Lung (tissue), 12 donors: ENCODE results near the gene TMEM109. TPM values are rescaled to one million over a fixed set of nuclear protein-coding genes. Genes with fewer than 3 reads are reported as not detected.

Source experiments
- ATAC-seq: fragments of 200-7000 bp; cut with Tn5 transposase; one replicate; pipeline ENCODE4 v1.9.1; 2020; ENCODE audit warnings: moderate number of reproducible peaks; ENCODE audit not compliant: insufficient read depth, low FRiP score
- DNase-seq, 3 donors: peaks; one replicate each; pipeline ENCODE4 v3.0.0-alpha.2; 2013 to 2017
- H3K27ac ChIP-seq, 2 donors: one replicate each; pipeline ENCODE4 v1.5.1; 2013; ENCODE audit warnings: mild to moderate bottlenecking in 2 of 2, moderate library complexity in 2 of 2, control low read depth in 1 of 2, inconsistent platforms in 1 of 2, low read depth in 1 of 2, low read length in 1 of 2
- H3K27me3 ChIP-seq, 3 donors: one replicate each; pipeline ENCODE4 v1.5.1; 2013; ENCODE audit warnings: low read length in 2 of 3; ENCODE audit not compliant: control insufficient read depth in 3 of 3, insufficient read depth in 3 of 3
- H3K36me3 ChIP-seq, 4 donors: one replicate each; pipeline ENCODE4 v1.5.1; 2013; ENCODE audit warnings: low read length in 4 of 4, mild to moderate bottlenecking in 1 of 4, moderate library complexity in 1 of 4; ENCODE audit not compliant: control insufficient read depth in 4 of 4, insufficient read depth in 4 of 4
- H3K4me1 ChIP-seq, 5 donors: one replicate each; pipeline ENCODE4 v1.5.1; 2013; ENCODE audit warnings: low read length in 5 of 5, mild to moderate bottlenecking in 2 of 5, moderate library complexity in 1 of 5; ENCODE audit not compliant: control insufficient read depth in 5 of 5, insufficient read depth in 5 of 5
- H3K4me3 ChIP-seq: one replicate; pipeline ENCODE4 v1.5.1; 2013; ENCODE audit warnings: mild to moderate bottlenecking, control low read depth, moderate library complexity
- H3K9ac ChIP-seq, 2 donors: one replicate each; pipeline ENCODE4 v1.5.1; 2013; ENCODE audit warnings: low read length in 2 of 2, control low read depth in 1 of 2; ENCODE audit not compliant: insufficient read depth in 1 of 2
- H3K9me3 ChIP-seq, 4 donors: one replicate each; pipeline ENCODE4 v1.5.1; 2013; ENCODE audit warnings: low read length in 3 of 4, mild to moderate bottlenecking in 1 of 4, moderate library complexity in 1 of 4; ENCODE audit not compliant: control insufficient read depth in 4 of 4, insufficient read depth in 3 of 4
- CTCF ChIP-seq: IDR thresholded peaks from 2 replicates; pipeline ENCODE4 v1.5.1; 2012; ENCODE audit warnings: mild to moderate bottlenecking; ENCODE audit errors: control extremely low read depth, extremely low read depth
- WGBS, 2 donors: extraction: QIAGEN DNeasy Blood & Tissue Kit; methylation state at CpG; one replicate each; pipeline ENCODE4 v1.1.7; 2013; 5-methylcytosine and 5-hydroxymethylcytosine counted together
- polyA plus RNA-seq, 2 donors: library from polyadenylated mRNA; stranded (reverse); fragments of 200-250 nt; gene quantifications; one replicate each; pipeline ENCODE4 v1.2.1, GENCODE V29; 2013
- total RNA-seq, 2 donors: library from RNA; depleted of rRNA in 1 of 2; stranded (reverse); fragments of >200 nt in 1 of 2; gene quantifications; one replicate each; pipeline ENCODE4 v1.2.1, GENCODE V29; 2014 to 2021
- donor health status: control.
- donor health status: control.
- donor health status: Bipolar disorder and iron deficiency.
- donor health status: healthy.
- donor health status: DM: yes; HTN: yes; CAD: no.

The TMEM109 gene
- total and polyA plus RNA-seq, 4 donors = 69.2 to 128 (median 99.3) TPM

- Histone ChIP-seq H3K9me3 (peaks cover 0 to 1% (median 0%) of the 10 kb centered on the region in 4 donors), H3K27ac (no peak within 1 kb of the TSS), H3K4me1 (peaks cover 0 to 8% (median under 1%) of the 10 kb centered on the region in 5 donors), H3K9ac (no peak within 1 kb of the TSS), H3K36me3 (no peaks in the 10 kb centered on the region), H3K4me3 (no peak within 1 kb of the TSS), H3K27me3 (no peaks in the 10 kb centered on the region)
- ATAC-seq = no peak
- 77 to 82% methylated on average over 13 of the region's 13 CpGs for WGBS, 2 donors
- no peak for DNase-seq
- no peak for TF ChIP-seq CTCF
These were observed 46.8 kb upstream of the TMEM109 start, which contains the start of gene ZP1 for GRCh38 chr11:60866911-60867870. TSS of gene ZP1 (plus strand) at chr11:60867542. CDS start at chr11:60867562, 20 bp downstream.

- no peak overlapping the region for H3K4me3 ChIP-seq
- H3K27ac ChIP-seq = no peak overlapping the region
- peaks cover 0 to 10% (median 3%) of the 10 kb centered on the region in 5 donors for H3K4me1 ChIP-seq
- WGBS, 2 donors = 84% methylated on average over 10 of the region's 10 CpGs
- no peak for TF ChIP-seq CTCF
- no peaks in the 10 kb centered on the region for H3K36me3 ChIP-seq
- peaks cover 0 to 1% (median 0%) of the 10 kb centered on the region in 4 donors for H3K9me3 ChIP-seq
- ATAC-seq = no peak
- H3K27me3 ChIP-seq = no peaks in the 10 kb centered on the region
- no peak overlapping the region for H3K9ac ChIP-seq
- no peak for DNase-seq
These were observed 45.9 kb upstream of the TMEM109 start for GRCh38 chr11:60867871-60868681.

GRCh38 chr11:60868682-60869450 lies 45.1 kb upstream of the TMEM109 start:
- Histone ChIP-seq H3K4me1 (peaks cover 0 to 10% (median 3%) of the 10 kb centered on the region in 5 donors), H3K36me3 (no peaks in the 10 kb centered on the region), H3K27me3 (no peaks in the 10 kb centered on the region), H3K27ac (no peak overlapping the region), H3K4me3 (no peak overlapping the region), H3K9ac (no peak overlapping the region), H3K9me3 (peaks cover 0 to 1% (median 0%) of the 10 kb centered on the region in 4 donors)
- TF ChIP-seq CTCF = no peak
- ATAC-seq (no peak), DNase-seq (no peak)
- 79 to 89% methylated on average over 10 of the region's 10 CpGs for WGBS, 2 donors
